DND-41 (cell line): ENCODE results near the gene NDUFA13.

Source experiments
- ATAC-seq: fragments of 200-7000 bp; cut with Tn5 transposase; 3 replicates; pipeline ENCODE4 v1.9.1; 2021; ENCODE audit warnings: low read depth; ENCODE audit not compliant: insufficient read depth
- DNase-seq: peaks from one replicate; pipeline ENCODE4 v3.0.0-alpha.2; 2020
- H2AFZ ChIP-seq: 2 replicates; pipeline ENCODE4 v1.6.0; 2012; ENCODE audit warnings: low read depth, low read length
- H3K27ac ChIP-seq: 2 replicates; pipeline ENCODE4 v1.5.1; 2012; ENCODE audit warnings: low read length, inconsistent platforms
- H3K27me3 ChIP-seq: fragments of 200-600 bp; sonication (generic); 2 replicates; pipeline ENCODE4 v1.6.0; 2012; ENCODE audit warnings: low read length, mild to moderate bottlenecking, inconsistent platforms; ENCODE audit not compliant: insufficient read depth, poor library complexity
- H3K36me3 ChIP-seq: 2 replicates; pipeline ENCODE4 v1.5.1; 2012; ENCODE audit warnings: low read length, inconsistent platforms; ENCODE audit not compliant: insufficient read depth
- H3K4me1 ChIP-seq: 2 replicates; pipeline ENCODE4 v1.5.1; 2012; ENCODE audit warnings: mild to moderate bottlenecking, low read length; ENCODE audit not compliant: insufficient read depth
- H3K4me2 ChIP-seq: 2 replicates; pipeline ENCODE4 v1.6.0; 2012; ENCODE audit warnings: mild to moderate bottlenecking, moderate library complexity, low read length, inconsistent platforms; ENCODE audit not compliant: insufficient read depth
- H3K4me3 ChIP-seq, 2 experiments: fragments of 200-600 bp in 1 of 2; shearing (Covaris generic) in 1 of 2; 2 replicates each; pipeline ENCODE4 v1.5.1; 2012 to 2016; ENCODE audit warnings: inconsistent platforms in 2 of 2, low read length in 2 of 2, mild to moderate bottlenecking in 2 of 2, low read depth in 1 of 2, moderate library complexity in 1 of 2
- H3K79me2 ChIP-seq: 2 replicates; pipeline ENCODE4 v1.6.0; 2012; ENCODE audit warnings: low read length, inconsistent platforms; ENCODE audit not compliant: insufficient read depth
- H3K9ac ChIP-seq: 2 replicates; pipeline ENCODE4 v1.6.0; 2012; ENCODE audit warnings: low read depth, mild to moderate bottlenecking, inconsistent platforms, low read length, moderate library complexity
- H3K9me3 ChIP-seq: 2 replicates; pipeline ENCODE4 v1.5.1; 2012; ENCODE audit warnings: low read length, moderate library complexity, mild to moderate bottlenecking, inconsistent platforms; ENCODE audit not compliant: insufficient read depth, severe bottlenecking
- H4K20me1 ChIP-seq: 2 replicates; pipeline ENCODE4 v1.6.0; 2012; ENCODE audit warnings: low read length; ENCODE audit not compliant: insufficient read depth
- EZH2 ChIP-seq: IDR thresholded peaks from 3 replicates; pipeline ENCODE4 v1.6.1; 2012; ENCODE audit warnings: borderline replicate concordance, low read depth, mild to moderate bottlenecking, moderate library complexity, low read length, inconsistent platforms; ENCODE audit not compliant: severe bottlenecking
- TF ChIP-seq, protein P1 (sequence below): IDR thresholded peaks from 2 replicates; pipeline ENCODE4 v1.5.1; 2012; ENCODE audit warnings: borderline replicate concordance, low read length, moderate library complexity, mild to moderate bottlenecking; ENCODE audit not compliant: poor library complexity, severe bottlenecking; ENCODE audit errors: extremely low read depth

The NDUFA13 gene

DNA sequence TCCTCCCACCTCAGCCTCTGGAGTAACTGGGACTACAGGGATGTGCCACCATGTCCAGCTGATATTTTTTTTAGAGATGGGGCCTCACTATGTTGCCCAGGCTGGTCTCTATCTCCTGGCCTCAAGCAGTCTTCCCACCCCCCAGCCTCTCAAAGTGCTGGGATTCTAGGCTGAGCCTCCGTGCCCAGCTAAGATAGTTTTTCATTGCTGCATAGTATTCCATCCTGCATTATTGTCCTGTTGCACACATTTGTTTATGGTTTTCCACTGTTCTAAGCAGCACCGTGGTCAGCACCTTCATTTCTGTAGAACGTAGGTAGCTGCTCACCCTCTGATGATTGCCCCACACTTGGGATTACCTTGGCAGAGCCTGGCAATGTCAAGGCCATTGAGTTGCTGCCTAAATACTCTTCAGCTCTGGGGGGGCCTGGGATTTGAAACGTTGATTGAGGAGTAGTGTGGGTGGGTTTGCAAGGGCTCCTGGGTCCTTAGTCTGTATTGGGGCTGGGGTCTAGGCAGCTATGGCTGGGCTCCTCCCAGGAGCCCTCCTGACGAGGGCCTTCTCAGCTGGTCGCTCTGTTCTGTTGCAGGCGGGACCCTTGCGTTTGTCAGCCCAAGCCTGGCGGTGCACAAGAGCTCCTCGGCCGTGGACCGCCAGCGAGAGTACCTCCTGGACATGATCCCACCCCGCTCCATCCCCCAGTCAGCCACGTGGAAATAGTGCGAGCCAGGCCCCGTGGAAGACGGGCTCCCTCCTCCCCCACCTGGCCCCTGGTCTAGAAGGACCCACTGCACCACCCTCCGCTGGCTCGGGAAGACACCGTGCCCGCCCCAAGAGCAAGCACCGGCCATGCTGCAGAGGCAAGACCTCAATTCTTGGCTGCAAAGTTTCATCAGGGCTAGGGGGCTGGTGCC is 11.0 kb upstream of the NDUFA13 start:
- Histone ChIP-seq H3K36me3 (peaks cover 80% of the 10 kb centered on the region), H3K4me1 (no peaks in the 10 kb centered on the region), H4K20me1 (peaks cover 35% of the 10 kb centered on the region; the same call in 1 of the 2 replicates), H3K27me3 (no peaks in the 10 kb centered on the region), H3K4me2 (no peak overlapping the region), H3K4me3 (no peak overlapping the region), H2AFZ (no peak overlapping the region), H3K79me2 (no peaks in the 10 kb centered on the region; the same call in 1 of the 2 replicates), H3K27ac (no peak overlapping the region), H3K9me3 (no peaks in the 10 kb centered on the region), H3K9ac (no peak overlapping the region)
- ATAC-seq (no peak), DNase-seq (no peak)
- TF ChIP-seq, protein P1, sequence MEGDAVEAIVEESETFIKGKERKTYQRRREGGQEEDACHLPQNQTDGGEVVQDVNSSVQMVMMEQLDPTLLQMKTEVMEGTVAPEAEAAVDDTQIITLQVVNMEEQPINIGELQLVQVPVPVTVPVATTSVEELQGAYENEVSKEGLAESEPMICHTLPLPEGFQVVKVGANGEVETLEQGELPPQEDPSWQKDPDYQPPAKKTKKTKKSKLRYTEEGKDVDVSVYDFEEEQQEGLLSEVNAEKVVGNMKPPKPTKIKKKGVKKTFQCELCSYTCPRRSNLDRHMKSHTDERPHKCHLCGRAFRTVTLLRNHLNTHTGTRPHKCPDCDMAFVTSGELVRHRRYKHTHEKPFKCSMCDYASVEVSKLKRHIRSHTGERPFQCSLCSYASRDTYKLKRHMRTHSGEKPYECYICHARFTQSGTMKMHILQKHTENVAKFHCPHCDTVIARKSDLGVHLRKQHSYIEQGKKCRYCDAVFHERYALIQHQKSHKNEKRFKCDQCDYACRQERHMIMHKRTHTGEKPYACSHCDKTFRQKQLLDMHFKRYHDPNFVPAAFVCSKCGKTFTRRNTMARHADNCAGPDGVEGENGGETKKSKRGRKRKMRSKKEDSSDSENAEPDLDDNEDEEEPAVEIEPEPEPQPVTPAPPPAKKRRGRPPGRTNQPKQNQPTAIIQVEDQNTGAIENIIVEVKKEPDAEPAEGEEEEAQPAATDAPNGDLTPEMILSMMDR = no peak
- TF ChIP-seq EZH2 = no peak

DNA sequence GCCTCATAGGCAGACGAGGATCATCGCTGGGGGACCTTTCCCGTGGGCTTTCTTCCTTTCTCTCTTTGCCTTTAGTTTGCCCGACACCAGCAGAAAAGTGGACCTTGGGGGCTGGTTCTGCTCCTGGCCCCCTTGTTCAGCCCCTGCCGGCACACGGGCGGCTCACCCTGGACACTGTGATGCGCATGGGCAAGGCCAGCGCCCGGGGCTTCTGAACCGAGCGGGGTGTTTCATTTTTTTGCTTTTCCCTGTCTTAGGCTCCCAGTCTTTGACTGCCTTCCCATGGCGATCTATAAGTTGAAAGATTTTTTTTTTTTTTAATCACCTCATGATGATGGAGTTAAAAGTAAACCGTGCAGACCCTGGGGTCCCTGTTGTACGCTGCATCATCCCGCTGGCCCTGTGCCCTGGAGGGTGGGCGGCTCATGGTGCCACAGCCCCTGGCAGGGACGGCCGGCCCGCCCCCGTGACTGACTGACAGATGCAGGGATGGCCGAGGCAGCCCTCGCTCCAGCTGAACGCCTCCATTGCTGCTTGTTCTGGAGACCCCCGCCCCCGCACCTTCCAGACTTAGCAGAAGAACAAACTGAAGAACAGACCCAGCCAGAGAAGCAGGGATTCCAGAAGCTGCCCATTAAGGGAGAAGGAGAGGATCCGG is 10.2 kb upstream of the NDUFA13 start:
- Histone ChIP-seq H3K4me2 (no peak overlapping the region), H3K79me2 (no peaks in the 10 kb centered on the region; the same call in 1 of the 2 replicates), H3K4me1 (no peaks in the 10 kb centered on the region), H3K36me3 (peaks cover 72% of the 10 kb centered on the region), H3K27ac (no peak overlapping the region), H4K20me1 (peaks cover 27% of the 10 kb centered on the region; the same call in 1 of the 2 replicates), H3K27me3 (no peaks in the 10 kb centered on the region), H3K9ac (no peak overlapping the region), H3K4me3 (no peak overlapping the region), H2AFZ (no peak overlapping the region), H3K9me3 (no peaks in the 10 kb centered on the region)
- DNase-seq = no peak
- no peak for ATAC-seq
- no peak for TF ChIP-seq EZH2
- TF ChIP-seq, protein P1 = no peak

DNA sequence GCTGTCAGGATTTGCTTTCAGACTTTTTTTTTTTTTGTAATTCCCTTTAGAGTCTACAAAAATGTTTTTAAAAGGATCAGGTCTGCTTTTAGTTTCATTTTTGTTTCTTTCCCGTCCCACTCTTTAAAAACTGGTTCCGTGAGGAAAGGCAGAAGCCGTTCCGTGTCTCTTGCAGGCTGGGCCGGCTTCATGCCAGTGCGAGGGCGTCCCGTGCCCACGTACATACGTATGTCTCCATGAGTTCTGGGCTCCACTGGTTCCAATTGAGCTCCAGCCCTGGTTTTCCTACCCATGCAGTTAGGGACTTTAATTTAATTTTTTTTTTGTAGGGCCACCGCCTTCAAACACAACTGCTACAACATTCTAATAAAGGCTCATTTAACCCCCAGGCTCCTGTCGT is 9.4 kb upstream of the NDUFA13 start:
- DNase-seq = no peak
- H3K27me3 ChIP-seq = no peaks in the 10 kb centered on the region
- ATAC-seq = no peak
- H3K36me3 ChIP-seq = peaks cover 64% of the 10 kb centered on the region
- H3K9me3 ChIP-seq = no peaks in the 10 kb centered on the region
- TF ChIP-seq, protein P1 = no peak
- TF ChIP-seq EZH2 = no peak
- no peaks in the 10 kb centered on the region; the same call in 1 of the 2 replicates for H3K79me2 ChIP-seq
- H3K9ac ChIP-seq = no peak overlapping the region
- no peak overlapping the region for H2AFZ ChIP-seq
- H3K27ac ChIP-seq = no peak overlapping the region
- peaks cover 24% of the 10 kb centered on the region; the same call in 1 of the 2 replicates for H4K20me1 ChIP-seq
- no peaks in the 10 kb centered on the region for H3K4me1 ChIP-seq
- H3K4me2 ChIP-seq = no peak overlapping the region
- no peak overlapping the region for H3K4me3 ChIP-seq
